Measurements from ENCODE around the gene FGF3. TPM values are rescaled to one million over a fixed set of nuclear protein-coding genes. Genes with fewer than 3 reads are reported as not detected.

Gene FGF3
- total and polyA plus RNA-seq, 9 of the 15 experiments (the other 6 are each of a cell fraction or from before 2014, with no cell fraction given): not detected

GRCh38 chr11:69867076-69868005, 48.1 kb upstream of the FGF3 start:
- Histone ChIP-seq H3K4me1 (replicated peaks in 1 of 2; ENCODE audit: control insufficient read depth in 2 of 2, insufficient read depth in 2 of 2, low read length in 2 of 2) (peaks cover 0 to 13% of the 10 kb centered on the region in 2 experiments; a peak in 2 of 5 replicates), H3K9ac (ENCODE audit: insufficient read depth in 1 of 2, low read depth in 2 of 2, low read length in 2 of 2) (no peak overlapping the region; a peak in 1 of 4 replicates), H3K4me2 (ENCODE audit: insufficient read depth, low read length) (no peak overlapping the region), H3K9me1 (ENCODE audit: control insufficient read depth, insufficient read depth, low read length) (peaks cover 3% of the 10 kb centered on the region), H3K4me3 (no peak overlapping the region), H4K20me1 (replicated peaks; ENCODE audit: control insufficient read depth, insufficient read depth, low read length) (peaks cover 23% of the 10 kb centered on the region), H2AFZ (ENCODE audit: low read depth, low read length) (no peak overlapping the region), H3K36me3 (ENCODE audit: control insufficient read depth, insufficient read depth, low read length) (no peaks in the 10 kb centered on the region), H3K27ac (ENCODE audit: extremely low read depth, low read depth, low read length) (no peak overlapping the region), H3K27me3 (ENCODE audit: control insufficient read depth in 2 of 2, insufficient read depth in 2 of 2, low read length in 2 of 2) (peaks cover 29 to 70% of the 10 kb centered on the region in 2 experiments), H3K79me2 (ENCODE audit: control insufficient read depth, insufficient read depth, low read length) (no peaks in the 10 kb centered on the region), H3K9me3 (replicated peaks; ENCODE audit: control insufficient read depth, insufficient read depth, low read depth, low read length) (no peaks in the 10 kb centered on the region)
- ATAC-seq: peak; percentile 21; the same call in 1 of the 3 replicates
- DNase-seq (ENCODE audit: extremely low read depth in 1 of 4, low spot score in 3 of 4): no peak
- ChIA-PET POLR2A (interaction anchor here (0.6 to 1.0 kb wide), 2 partner anchors 32 to 172 kb away, joined by 3 to 4 read pairs; no protein-coding TSS in a partner anchor), CTCF (ENCODE audit: low intra/inter-chr PET ratio) (no interaction called here)
- no TSS peak for BruUV-seq (replicated peaks)
- TF ChIP-seq USF1 (CRISPR knock-in tag; IDR thresholded peaks at IDR 0.05) (peak; percentile 34), ATF1 (CRISPR knock-in tag; IDR thresholded peaks at IDR 0.05) (no peak), ATF1 (tag; IDR thresholded peaks at IDR 0.05) (peak; percentile 49; the same call in 1 of the 2 replicates), USF2 (CRISPR knock-in tag; IDR thresholded peaks at IDR 0.05) (peak; percentile 20; the same call in 1 of the 2 replicates), ATF6 (CRISPR knock-in tag; IDR thresholded peaks at IDR 0.05) (no peak), CTCFL (IDR thresholded peaks at IDR 0.05; ENCODE audit: borderline replicate concordance, insufficient read depth, low read depth, low read length, poor library complexity, severe bottlenecking) (no peak), ZNF655 (CRISPR knock-in tag; IDR thresholded peaks at IDR 0.05) (no peak), ATF3 (IDR thresholded peaks at IDR 0.05) (peak; percentile 84), ATF3 (CRISPR knock-in tag; conservative IDR thresholded peaks at IDR 0.05) (no peak)
- intact Hi-C loops (cut with micrococcal nuclease) (no loop called here), in situ Hi-C loops (cut with MboI) (no loop called here)
- FAIRE-seq: no peak
- 2% methylated on average over 29 of the region's 30 CpGs for WGBS (ENCODE audit: insufficient coverage, low coverage, missing lambda C conversion rate)

Measured in K562 (cell line).